OCI-LY1 (cell line): ENCODE measurements around the gene ARHGAP10.

Experiments
- EZH2 ChIP-seq: fragments of 200-600 bp; sonication (generic), shearing (Covaris generic); IDR thresholded peaks from 2 replicates; pipeline ENCODE4 v1.8.0; 2017; ENCODE audit warnings: borderline replicate concordance, mixed run types, mild to moderate bottlenecking, antibody characterized with exemption, low read length, moderate library complexity, mixed read lengths
- TF ChIP-seq, protein P1 (sequence below): fragments of 200-600 bp; sonication (generic), shearing (Covaris generic); IDR thresholded peaks from 2 replicates; pipeline ENCODE4 v1.5.1; 2017; ENCODE audit warnings: mild to moderate bottlenecking, antibody characterized with exemption, low read length, moderate library complexity, mixed read lengths

DNA sequence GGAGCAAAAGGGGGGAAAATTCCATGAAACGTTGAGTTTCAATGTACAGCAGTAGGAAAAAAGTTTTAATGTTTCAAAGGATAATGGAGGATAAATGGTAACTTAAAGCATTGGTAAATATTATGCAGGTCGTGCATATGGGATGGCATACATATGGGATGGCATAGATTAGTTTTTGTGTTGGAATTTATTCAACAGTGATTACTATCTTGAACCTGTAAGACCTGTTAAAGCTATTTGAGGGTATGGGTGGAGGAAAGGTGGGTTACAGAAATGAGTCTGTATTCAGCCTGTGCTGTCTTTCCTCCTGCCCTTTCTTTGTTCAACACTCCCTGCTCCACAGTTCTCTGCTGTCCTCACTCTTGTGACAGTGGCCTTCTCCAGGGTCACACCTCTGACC lies 54.6 kb downstream of the ARHGAP10 start:
- TF ChIP-seq, protein P1, sequence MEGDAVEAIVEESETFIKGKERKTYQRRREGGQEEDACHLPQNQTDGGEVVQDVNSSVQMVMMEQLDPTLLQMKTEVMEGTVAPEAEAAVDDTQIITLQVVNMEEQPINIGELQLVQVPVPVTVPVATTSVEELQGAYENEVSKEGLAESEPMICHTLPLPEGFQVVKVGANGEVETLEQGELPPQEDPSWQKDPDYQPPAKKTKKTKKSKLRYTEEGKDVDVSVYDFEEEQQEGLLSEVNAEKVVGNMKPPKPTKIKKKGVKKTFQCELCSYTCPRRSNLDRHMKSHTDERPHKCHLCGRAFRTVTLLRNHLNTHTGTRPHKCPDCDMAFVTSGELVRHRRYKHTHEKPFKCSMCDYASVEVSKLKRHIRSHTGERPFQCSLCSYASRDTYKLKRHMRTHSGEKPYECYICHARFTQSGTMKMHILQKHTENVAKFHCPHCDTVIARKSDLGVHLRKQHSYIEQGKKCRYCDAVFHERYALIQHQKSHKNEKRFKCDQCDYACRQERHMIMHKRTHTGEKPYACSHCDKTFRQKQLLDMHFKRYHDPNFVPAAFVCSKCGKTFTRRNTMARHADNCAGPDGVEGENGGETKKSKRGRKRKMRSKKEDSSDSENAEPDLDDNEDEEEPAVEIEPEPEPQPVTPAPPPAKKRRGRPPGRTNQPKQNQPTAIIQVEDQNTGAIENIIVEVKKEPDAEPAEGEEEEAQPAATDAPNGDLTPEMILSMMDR, result no peak
- TF ChIP-seq EZH2, result no peak
